GM21576 (cell line): ENCODE measurements around the gene FAF1.
"Not testable (repeated sequence)": the region's sequence is repeated elsewhere in the genome, so short reads cannot be mapped to it uniquely, and the experiment has no call there.

Experiments used
- ATAC-seq: cut with Tn5 transposase; IDR thresholded peaks from one replicate; pipeline ENCODE4 v1.9.1; 2021; ENCODE audit warnings: mild to moderate bottlenecking, moderate library complexity; ENCODE audit not compliant: unreplicated experiment

The FAF1 gene

DNA sequence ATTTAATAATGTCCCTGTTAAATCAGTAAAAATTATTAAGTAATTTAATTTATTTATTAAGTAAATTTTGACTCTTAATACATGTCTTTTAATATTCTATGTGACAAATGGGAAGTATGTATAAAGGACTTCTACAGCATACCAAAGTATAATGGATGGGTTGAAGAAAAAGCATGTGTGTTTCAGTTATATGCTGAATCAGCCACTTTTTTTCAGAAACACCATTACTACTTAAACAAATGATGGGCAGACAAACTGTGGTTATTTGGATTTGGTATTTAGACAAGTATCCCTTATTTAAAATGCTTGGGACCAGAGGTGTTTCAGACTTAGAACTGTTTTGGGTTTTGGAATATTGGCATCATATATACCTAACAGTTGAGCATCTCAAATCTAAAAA is 360.5 kb downstream of the FAF1 start:
- ATAC-seq, result no peak

DNA sequence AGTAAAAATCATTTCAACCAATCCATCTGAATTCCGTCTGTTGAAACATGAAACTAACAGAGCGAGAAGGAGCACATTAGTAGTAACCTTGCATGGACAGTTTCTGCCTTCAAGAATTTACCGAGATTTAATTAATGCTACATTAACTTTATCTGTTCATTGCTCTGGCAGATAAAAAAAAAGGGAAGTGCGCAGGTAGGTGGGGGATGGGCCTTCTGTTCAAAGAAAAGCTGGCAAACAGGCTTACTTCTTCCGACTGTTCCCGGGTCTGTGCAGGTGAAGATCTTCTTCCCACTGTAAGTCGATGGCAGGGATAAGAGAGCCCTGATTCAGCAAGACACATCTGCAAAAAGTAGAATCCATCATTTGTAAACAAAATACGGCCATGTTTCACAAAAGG is 364.2 kb downstream of the FAF1 start:
- ATAC-seq, result no peak

DNA sequence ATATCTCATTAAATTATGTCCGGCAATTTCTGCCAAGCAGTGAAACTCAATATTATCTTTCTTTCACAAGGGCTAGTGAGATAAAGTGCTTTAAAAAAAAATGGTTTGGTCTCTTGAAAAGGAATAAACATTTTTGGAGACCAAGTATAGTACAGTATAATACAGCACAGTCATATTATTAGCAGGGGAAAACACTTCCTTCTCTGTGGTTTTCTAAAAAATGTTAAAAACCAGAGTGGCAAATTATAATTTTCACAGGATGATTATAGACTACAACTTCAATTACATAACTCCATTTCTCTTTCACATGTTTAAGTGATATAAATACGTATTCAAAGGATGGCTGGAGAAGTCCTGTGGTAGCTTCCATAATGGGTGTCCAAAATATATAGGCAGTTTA is 366.6 kb downstream of the FAF1 start:
- no peak for ATAC-seq

DNA sequence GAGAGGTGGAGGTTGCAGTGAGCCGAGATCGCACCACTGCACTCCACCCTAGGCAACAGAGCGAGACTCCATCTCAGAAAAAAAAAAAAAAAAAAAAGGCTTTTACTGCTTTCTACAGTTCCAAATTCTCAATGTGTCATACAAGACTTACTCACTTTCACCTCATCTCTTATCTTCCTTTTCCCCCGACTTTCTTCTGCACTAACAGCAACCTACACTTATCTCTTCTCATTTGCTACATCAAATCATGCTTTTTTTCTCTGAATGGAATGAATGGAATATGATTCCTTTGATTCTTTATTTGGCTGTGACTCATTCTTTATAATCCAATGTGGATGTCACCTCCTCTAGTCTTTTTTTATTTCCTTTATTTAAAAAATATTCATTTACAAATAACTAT is 368.5 kb downstream of the FAF1 start:
- no peak for ATAC-seq

DNA sequence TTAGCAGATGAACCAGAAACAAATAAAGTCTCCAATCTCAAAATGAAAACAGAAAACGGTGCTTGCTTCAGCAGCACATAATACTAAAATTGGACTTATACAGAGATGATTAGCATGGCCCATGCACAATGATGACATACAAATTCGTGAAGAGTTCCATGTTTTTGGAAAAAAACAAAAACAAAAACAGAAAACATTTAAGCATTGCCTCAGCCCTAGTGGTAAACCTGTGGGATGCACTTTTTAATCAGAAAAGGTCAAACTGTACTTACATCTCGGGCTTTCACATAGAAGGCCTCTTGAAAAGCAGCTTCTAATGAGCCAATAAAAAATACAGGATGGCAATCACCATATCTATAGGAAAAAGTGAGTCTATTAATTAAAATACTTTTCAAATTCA is 377.7 kb downstream of the FAF1 start:
- no peak for ATAC-seq

DNA sequence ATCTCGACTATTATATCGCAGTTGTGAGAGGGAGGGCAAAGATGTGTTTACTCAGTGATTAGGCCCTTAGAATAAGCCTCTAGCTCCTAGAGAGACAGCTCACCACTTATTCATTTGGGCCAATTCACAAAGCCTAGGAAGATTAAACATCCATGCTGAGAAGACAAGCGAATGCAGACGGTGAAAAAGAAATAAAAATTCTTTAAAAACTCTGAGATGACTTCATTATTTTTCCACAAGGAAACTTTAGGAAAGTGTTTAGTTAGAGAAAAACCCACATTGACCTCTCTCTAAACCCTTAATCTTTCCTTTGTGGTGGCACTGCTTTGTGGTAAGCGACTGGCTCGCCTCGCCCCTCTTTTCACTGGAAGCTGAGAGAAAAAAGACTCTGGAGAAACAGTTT is 390.0 kb downstream of the FAF1 start:
- no peak for ATAC-seq

DNA sequence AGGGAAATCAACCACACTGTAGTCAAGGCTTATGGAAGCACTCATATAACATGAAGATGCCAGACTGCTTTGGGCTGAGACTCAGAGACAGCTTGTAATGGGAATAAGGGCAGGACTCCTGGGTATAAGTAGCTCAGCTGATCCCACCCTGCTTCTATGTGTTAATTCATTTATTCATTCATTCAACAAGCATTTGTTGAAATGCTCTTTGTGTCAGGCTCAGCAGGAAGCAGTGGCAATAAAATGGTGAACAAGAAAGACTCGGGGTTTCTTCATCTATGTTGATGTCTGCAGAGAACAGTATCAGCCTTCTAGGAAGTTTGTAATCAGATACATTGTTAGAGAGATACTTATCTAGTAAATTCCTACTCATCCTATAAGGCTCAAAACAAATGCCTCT is 391.3 kb downstream of the FAF1 start:
- ATAC-seq, result no peak

DNA sequence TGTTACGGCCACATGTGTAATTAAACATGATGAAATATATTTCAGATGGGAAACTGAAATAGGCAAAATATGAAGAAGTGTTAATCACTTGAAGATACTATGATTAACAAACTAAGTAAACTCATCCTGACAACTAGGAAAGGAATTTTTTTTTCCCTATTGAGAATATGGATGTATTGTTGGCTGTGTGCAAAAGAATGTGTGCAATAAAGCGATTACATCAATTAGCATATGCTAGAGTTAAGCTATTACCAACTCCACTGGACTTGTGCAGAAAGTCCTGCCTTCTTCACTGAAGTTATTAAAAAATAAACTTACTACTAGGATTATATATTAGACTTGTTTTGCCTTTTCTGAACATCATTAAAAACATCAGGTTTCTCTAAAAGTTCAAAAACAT is 393.7 kb downstream of the FAF1 start:
- ATAC-seq, result no peak

DNA sequence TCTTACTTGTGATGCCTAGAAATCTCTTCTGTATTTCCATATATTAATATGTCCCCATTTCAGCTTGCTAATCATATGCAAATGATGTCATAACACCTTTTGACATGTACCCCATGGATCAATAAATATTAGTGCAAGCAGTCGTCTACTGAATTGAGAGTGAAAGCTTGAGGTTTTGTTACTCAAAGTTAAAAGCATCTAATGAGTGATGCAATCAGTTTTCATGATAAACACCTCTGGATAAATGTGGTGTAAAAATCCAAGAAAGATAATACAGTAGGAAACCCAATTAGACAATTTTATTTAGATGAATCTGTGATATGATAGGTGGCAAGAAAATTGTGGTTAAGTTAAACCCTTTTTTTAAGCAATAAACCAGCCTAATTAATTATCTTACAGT is 395.6 kb downstream of the FAF1 start:
- no peak for ATAC-seq

DNA sequence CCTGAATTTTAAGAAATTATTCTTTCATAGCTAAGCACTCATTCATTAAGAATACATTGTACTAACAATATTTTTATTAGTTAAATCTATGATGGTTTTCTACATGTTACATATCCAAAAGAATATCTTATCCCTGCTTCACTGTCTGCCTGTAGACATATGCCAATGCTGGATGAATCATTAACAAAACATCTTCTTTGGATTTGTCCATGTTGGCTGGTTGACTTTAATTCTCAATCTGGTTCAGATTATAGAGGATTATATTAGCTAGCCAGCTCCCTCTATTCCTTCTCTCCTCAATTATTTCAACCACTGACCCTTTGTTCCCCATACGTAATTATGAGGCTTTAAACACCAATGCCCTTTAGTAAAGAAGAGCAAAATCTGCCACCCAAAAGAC is 398.0 kb downstream of the FAF1 start:
- ATAC-seq, result no peak

DNA sequence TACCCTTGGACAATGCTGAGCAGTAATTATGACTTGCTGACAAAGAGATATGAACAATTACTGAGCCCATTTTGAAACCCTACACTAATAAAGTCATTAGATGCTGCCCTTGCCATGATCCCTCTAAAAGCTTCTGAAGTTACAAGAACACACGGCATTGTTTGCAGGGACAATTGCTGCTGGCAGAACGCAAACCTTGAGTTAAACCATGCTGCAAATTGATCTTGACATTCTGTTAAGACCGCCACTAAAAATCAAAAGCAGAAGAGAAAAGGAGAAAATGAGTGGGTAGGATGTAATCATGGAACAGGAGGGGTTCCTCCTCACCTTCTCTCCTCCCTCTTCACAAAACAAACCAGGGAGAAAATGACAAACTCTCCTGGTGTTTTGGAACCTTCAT is 400.6 kb downstream of the FAF1 start:
- no peak for ATAC-seq

DNA sequence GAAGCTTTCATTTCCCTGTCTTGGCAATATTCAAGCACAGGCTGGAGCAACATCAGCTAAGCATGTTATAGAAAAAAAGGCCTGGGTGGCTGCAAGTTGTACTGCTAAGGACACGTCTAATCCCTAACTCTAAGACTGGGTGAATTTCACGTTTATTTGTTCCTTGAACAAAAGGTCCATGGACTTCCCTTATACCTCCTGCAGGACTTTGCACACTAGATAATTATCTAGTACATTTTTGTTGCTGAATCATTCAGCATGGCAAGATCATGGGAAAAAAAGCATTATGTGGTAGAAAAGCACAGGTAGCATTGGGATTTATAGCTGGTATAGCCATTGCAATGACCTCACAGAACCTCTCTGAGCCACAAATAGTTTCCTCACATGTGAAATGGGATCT is 406.1 kb downstream of the FAF1 start:
- ATAC-seq, result no peak

DNA sequence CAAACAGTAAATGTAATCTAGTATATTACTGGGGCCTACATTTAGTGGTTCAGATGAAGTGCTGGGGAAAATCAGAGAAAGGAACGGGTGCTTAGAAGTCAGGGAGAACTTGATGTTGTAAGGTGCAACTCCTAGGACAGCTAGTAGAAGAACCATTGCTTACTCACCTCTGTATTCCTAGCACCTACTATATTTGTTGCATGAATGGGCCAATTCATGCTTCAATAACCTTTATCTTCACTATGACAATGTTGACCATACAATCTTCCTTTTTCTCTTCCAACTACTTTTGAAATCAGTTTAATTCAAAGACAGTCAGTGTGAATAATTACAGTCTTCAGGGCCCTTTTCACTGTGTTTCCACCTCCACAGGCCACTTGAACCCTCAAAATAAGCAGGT is 411.8 kb downstream of the FAF1 start:
- ATAC-seq, result no peak

DNA sequence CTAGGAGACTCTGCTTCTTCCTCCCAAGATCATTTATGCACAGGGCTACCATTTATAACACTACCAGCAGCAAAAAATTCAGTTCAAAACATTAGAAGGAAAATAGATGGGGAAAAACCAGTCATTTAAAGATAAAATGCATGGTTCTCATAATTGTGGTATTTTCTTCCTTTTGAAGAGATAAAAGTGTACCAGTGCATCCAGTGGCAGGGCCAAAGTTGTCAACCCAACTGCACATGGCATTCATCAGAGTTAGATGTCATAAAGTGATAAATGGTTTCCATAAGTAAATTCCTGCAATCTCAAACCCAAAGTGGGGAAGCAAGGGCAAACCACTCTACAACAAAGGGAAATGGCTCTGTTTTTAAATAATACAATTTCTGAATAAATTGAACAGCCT is 417.7 kb downstream of the FAF1 start:
- no peak for ATAC-seq

DNA sequence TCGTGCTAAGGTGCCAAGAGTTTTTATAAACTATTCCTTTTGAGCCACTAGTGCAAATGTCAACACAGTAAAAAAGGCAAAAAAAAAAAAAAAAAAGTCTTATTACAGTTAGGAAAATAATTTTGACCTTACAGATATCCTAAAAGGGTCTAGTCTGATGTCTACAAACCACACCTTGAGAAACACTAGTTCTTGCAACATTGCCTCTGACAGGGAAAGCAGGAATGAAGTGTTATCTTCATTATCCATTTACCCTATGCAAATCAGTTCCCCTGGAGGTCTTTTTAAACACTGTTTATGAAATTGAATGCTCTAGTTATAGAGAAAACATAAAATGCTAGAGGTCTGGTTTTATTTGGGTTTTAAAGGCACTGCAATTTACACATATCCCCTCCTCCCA is 421.6 kb downstream of the FAF1 start:
- no peak for ATAC-seq

DNA sequence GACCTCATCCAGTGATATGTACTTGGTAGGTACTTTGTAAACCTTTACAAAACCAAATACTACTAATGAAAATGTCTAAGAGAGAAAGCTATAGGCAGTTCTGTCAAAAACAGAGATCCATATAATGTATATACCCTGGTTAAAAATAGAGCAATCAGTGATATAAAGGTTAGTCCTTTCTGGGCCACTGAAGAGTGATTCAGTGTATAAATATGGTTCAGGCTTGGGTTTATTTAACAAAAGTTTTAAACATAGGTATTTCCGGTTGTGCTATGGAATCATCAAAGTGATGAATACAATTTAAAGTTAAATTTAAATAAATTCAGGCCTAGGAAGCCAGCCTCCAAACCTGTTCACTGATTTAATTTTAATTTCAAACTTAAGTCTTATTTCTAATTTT is 428.5 kb downstream of the FAF1 start:
- ATAC-seq, result no peak

DNA sequence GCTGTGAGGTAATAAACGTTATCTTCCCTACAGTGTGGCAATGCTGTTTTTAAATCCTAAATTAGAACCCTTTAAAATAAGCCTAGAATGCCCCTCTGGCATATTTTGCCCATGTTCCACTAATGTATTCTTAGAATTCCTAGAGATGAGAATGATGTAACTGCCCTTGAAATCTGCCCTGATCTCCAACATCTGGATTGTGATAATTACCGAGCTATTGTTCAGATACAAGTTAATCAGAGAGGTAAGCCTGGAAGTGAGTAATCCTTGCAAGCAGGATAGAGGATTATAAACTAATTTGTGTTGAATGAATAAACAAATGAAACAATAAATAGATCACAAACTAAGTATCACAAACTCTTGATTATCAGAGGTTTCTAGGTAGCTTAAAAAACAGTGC is 429.0 kb downstream of the FAF1 start:
- no peak for ATAC-seq

DNA sequence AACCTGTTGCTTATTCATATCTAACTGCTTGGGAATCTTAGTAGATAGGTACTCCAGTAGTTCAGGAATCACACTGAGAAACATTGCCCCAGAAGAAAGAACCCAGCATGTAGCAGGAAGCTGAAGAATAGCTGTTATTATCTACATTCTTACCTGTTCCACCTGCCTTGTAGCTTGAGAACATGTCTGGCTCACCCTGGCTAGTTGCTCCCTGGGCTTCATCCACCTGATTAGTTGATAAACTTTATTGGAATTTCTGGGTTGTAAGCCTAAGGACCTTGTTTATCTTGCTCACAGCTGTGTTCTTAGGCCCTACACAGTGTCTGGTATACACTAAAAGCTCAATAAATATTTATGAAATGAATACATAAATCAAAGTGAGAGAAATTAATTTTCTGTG is 430.6 kb downstream of the FAF1 start:
- no peak for ATAC-seq

DNA sequence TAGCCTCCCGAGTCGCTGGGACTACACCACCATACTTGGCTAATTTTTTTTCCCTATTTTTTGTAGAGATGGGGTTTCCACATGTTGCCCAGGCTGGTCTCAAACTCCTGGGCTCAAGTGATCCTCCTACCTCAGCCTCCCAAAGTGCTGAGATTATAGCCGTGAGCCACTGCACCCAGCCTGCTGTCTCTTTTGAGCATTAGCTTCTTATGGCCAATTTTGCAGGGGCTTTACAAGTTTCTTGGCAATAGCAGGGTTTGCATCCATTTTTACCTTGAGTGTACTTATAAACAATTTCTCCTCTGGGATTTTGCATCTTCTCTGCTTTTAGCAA is 432.1 kb downstream of the FAF1 start:
- not testable (repeated sequence) for ATAC-seq

DNA sequence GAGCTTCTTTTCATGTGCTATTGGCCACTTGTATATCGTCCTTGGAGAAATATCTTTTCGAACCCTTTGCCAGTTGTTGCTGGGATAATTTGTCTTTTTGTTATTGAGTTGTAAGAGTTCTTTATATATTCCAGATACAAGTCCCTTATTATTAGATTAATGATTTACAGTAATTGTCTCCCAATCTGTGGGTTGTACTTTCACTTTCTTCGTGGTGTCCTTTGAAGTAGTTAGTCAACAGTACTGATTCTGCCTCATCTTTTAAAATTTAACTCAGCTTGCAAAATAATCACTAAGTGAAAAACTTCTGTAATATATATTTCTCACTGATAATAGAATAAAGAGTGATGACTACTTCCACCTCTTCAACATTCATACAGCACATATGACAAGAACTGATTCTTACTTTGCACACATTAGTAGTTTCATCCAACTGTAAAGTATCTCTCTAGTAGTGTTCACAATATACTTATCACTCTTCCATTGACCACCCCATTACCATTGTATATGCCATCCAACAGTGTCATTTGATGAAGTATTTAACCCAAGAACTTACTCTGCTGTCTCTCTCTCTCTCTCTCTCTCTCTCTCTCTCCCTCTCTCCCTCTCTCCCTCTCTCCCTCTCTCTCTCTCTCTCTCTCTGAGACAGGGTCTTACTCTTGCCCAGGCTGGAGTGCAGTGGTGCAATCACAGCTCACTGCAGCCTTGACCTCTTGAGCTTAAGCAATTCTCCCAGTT is 432.6 kb downstream of the FAF1 start:
- ATAC-seq, result no peak

DNA sequence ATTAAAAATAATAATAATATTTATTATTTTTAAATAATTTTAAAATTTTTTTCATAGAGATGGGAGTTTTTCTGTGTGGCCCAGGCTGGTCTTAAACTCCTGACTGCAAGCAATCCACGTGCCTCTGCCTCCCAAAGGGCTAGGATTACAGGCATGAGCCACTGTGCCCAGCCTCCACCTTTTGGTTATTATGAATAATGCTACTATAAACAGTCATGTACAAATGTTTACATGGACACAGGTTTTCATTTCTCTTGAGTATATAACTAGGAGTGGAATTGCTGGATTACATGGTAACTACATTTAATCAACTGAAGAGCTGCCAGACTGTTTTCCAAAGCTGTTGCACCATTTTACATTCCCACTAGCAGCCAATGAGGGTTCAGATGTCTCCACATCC is 433.6 kb downstream of the FAF1 start:
- no peak for ATAC-seq

DNA sequence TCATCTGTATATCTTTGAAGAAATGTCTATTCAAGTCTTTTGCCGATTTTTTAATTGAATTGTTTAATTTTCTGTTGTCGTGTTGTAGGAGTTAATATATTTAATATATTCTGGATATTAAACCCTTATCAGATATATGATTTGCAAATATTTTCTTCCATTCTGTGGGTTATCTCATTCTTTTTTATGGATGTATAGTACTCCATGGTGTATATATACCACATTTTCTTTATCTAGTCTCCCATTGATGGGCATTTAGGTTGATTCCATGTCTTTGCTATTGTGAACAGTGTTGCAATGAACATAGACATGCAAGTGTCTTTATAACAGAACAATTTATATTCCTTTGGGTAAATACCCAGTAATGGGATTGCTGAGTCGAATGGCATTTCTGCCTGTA is 436.5 kb downstream of the FAF1 start:
- ATAC-seq, result no peak

DNA sequence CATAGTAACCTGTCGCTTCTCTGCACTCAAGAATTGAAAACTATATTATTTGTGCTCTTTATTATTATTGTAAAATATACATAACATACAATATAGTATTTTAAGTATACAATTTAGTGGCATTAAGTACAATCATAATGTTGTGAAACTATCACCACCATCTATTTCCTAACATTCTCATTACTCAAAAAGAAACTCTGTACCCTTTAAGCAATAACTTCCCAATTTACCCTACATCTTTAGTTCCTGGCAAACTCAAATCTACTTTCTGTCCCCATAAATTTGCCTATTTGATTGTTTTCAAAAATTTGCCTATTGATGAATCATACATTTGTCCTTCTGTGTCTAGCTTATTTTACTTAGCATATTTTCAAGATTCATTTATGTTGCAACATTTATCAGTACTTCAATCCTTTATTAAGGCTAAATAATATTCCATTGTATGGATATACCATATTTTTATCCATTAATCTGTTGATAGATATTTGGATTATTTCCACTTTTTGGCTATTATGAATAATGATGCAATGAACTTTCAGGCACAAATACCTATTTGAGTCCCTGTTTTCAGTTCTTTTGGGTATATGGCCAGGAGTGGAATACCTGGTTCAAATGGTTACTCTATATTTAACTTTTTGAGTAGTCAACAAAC is 437.2 kb downstream of the FAF1 start:
- no peak for ATAC-seq
